ENCODE measurements around the gene SVBP. TPM values are rescaled to one million over a fixed set of nuclear protein-coding genes. Genes with fewer than 3 reads are reported as not detected.

The SVBP gene
- total RNA-seq, 2 experiments from 2014 or later = 17.1 to 18.0 TPM

DNA sequence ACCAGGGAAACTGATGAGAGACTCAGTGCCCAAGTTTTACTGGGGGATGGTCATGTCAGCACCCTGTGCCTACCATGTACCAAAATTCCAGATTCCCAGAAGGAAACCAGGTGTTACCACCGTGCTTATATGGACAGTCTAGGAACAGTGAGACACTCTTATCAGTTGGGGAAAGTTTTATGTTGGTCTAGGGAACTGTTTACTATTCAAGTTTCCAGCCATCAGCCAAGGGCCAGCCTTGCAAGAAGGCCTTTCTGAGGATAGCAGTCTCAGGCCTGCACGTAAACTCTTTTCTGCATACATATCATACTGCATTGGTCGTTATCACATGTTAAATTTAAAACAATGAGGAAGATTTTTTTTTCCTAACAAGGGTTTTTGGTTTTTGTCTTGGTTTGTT, 19.8 kb downstream of the SVBP start:
- no peaks in the 10 kb centered on the region for H3K36me3 Mint-ChIP-seq (ENCODE audit: low read depth)
- no peak for DNase-seq
- ChIA-PET POLR2A (no interaction called here), CTCF (interaction anchor here (0.8 kb wide), 1 partner anchor 12 kb away, joined by 3 read pairs; no protein-coding TSS in a partner anchor)
- H3K4me3 Mint-ChIP-seq = no peak overlapping the region
- no peaks in the 10 kb centered on the region for H3K9me3 Mint-ChIP-seq (ENCODE audit: insufficient read depth)
- no peak overlapping the region for H3K27ac Mint-ChIP-seq
- peaks cover 10% of the 10 kb centered on the region for H3K27me3 Mint-ChIP-seq (ENCODE audit: low read depth)
- no peak for ATAC-seq
- H3K4me1 Mint-ChIP-seq (ENCODE audit: low read depth) = no peaks in the 10 kb centered on the region

DNA sequence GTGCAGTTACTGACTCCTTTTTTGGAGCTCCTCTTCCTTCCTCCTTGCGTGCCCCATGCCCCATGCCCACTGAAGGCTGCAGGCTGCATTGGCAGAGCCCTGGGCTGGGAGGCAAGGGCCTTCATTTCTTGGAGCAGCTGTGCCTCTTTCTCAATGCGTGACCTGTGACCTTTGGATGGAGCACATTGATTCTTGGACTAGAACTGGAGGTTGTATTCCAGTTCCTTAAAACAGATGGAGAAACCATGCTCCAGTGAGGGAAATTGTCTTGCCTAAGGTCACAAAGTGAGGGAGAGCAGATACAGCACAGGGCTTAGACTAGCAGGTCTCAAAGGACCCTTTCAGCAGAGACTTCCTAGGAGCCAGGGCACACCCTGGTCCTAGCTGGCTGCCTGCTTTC, 23.4 kb downstream of the SVBP start:
- H3K36me3 Mint-ChIP-seq (ENCODE audit: low read depth) = no peaks in the 10 kb centered on the region
- DNase-seq = no peak
- no peak overlapping the region for H3K4me3 Mint-ChIP-seq
- no peaks in the 10 kb centered on the region for H3K4me1 Mint-ChIP-seq (ENCODE audit: low read depth)
- H3K9me3 Mint-ChIP-seq (ENCODE audit: insufficient read depth) = no peaks in the 10 kb centered on the region
- ChIA-PET CTCF (interaction anchor here (0.8 kb wide), 1 partner anchor 16 kb away, joined by 3 read pairs; no protein-coding TSS in a partner anchor), POLR2A (interaction anchor here (0.6 kb wide), 1 partner anchor 285 kb away, joined by 3 read pairs; no protein-coding TSS in a partner anchor)
- peaks cover 5% of the 10 kb centered on the region for H3K27me3 Mint-ChIP-seq (ENCODE audit: low read depth)
- no peak for ATAC-seq
- H3K27ac Mint-ChIP-seq = no peak overlapping the region

DNA sequence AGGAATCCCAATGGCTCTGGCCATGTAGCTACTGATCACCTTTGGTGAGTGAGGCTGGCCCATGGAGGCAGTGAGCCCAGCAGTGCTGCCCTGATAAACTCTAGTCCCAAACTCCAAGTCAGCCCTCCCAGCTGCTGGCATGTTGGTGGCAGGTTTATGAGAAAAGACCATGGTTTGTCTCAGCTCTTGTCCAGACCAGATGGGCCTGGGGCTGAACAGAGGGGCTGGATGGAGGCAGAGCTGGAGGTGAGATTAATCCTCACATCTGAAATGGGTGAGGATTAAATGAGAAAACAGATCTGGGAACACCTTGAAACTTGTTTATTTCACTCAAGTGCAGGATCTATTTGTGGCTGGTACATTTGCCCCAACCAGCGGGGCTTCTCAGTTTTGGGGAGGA, 29.2 kb downstream of the SVBP start:
- peaks cover 20% of the 10 kb centered on the region for H3K4me1 Mint-ChIP-seq (ENCODE audit: low read depth)
- no peak for DNase-seq
- H3K4me3 Mint-ChIP-seq = no peak overlapping the region
- H3K27ac Mint-ChIP-seq = no peak overlapping the region
- peaks cover 5% of the 10 kb centered on the region for H3K36me3 Mint-ChIP-seq (ENCODE audit: low read depth)
- POLR2A ChIA-PET = no interaction called here
- no peak for ATAC-seq
- CTCF ChIA-PET = no interaction called here
- no peaks in the 10 kb centered on the region for H3K9me3 Mint-ChIP-seq (ENCODE audit: insufficient read depth)
- H3K27me3 Mint-ChIP-seq (ENCODE audit: low read depth) = no peaks in the 10 kb centered on the region

DNA sequence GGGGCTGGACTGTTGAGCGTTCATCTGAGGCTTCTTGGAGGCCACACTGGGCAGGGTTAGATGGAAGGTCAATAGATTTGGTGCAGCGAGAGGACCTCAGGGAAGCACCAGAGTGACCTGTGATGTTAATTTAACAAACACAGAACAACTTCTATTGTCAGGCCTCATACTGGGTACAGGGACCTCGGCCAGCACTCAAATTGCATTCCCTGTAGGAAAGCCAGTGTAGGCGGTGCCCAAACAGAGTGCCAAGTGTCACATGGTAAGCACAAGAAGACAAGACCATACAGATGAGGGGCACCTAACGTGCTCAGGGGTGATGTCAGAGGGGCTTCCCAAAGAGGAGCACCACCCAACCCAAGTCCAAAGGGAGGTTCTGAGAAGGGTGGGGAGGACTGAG, 31.1 kb downstream of the SVBP start:
- DNase-seq (no peak), ATAC-seq (no peak)
- H3K9me3 Mint-ChIP-seq (ENCODE audit: insufficient read depth) = no peaks in the 10 kb centered on the region
- H3K27me3 Mint-ChIP-seq (ENCODE audit: low read depth) = no peaks in the 10 kb centered on the region
- peak overlapping the region; percentile 84 for H3K27ac Mint-ChIP-seq
- ChIA-PET POLR2A (no interaction called here), CTCF (interaction anchor here (1.2 kb wide), 1 partner anchor 12 kb away, joined by 3 read pairs; no protein-coding TSS in a partner anchor)
- peaks cover 20% of the 10 kb centered on the region for H3K4me1 Mint-ChIP-seq (ENCODE audit: low read depth)
- peak overlapping the region; percentile 62 for H3K4me3 Mint-ChIP-seq
- peaks cover 10% of the 10 kb centered on the region for H3K36me3 Mint-ChIP-seq (ENCODE audit: low read depth)

DNA sequence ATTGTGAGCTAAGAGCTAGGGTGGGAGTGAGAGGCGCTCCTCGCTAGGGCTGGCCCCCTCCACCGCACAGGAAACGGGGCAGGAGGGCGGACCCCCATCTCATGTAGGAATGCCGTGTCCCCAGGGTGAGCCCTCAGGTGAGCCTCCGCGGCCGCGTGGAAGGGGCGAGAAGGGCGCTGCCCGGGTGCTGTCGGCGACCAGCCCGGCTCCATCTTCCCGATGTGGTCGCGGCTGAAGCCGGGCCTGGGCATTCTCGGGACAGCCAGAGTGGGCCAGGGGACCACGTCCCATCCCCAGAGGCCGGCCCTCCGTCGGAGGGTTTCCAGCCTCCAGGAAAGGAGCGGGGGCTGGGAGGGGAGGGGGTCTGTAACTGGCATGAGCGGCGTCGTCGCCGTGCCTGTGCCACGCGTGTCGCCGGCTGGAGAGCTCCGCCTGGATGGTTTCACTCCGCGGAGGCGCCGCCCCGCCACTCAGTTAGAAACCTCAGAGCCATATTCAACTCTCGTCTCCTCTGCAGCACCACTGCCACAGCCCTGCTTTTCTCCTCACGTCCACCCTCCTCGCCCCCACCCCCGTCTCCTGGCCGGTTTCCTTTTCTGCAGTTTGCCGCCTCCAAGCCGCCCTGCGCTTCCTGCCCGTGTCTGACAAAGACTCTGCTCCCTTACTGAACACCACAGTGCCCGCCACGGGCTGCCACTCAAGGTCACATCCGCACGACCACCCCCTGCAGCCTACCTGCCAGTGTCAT, 32.1 kb downstream of the SVBP start, which contains the start of gene TMEM269:
Gene TMEM269 (plus strand): TSS at position 46 of the 748 bp plus-strand sequence. CDS start 4,903 bp downstream, outside the sequence.
- Mint-ChIP-seq H3K9me3 (ENCODE audit: insufficient read depth) (no peaks in the 10 kb centered on the region), H3K4me1 (ENCODE audit: low read depth) (peaks cover 27% of the 10 kb centered on the region), H3K4me3 (peak within 1 kb of the TSS; percentile 62), H3K36me3 (ENCODE audit: low read depth) (peaks cover 17% of the 10 kb centered on the region), H3K27ac (peak within 1 kb of the TSS; percentile 84), H3K27me3 (ENCODE audit: low read depth) (no peaks in the 10 kb centered on the region)
- ChIA-PET CTCF (interaction anchor here (1.2 to 2.7 kb wide), 2 partner anchors 13 to 288 kb away, joined by 3 to 14 read pairs; no protein-coding TSS in a partner anchor), POLR2A (interaction anchor here (0.6 to 2.5 kb wide), 3 partner anchors 18 to 1543 kb away, joined by 3 to 6 read pairs (median 4); partner anchors contain the start of genes C1orf50, P3H1 and ZNF691)
- DNase-seq = peak; percentile 71
- peak; percentile 87 for ATAC-seq

DNA sequence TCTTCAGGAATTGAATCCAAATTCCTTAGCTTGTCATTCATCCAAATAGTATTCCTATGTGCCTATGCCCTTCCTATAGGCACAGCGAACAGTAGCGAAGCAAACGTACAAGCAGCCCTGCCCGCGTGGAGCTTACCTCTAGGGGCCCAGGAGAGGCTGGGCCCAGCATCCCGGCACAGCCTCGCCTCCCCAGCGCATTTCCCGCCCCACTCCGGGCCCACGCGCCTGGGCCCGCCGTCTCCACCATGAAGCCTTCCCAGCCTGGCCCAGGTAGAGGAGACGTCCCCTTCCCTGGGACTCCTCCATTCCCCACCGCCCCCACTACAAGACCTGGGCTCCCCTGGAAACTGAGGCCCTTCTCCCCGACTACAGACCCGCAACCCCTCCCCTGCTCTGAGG, 32.7 kb downstream of the SVBP start:
- H3K27ac Mint-ChIP-seq = peak overlapping the region; percentile 20
- POLR2A ChIA-PET = interaction anchor here (0.5 to 2.5 kb wide), 4 partner anchors 18 to 1543 kb away, joined by 3 to 6 read pairs (median 4); partner anchors contain the start of genes C1orf50, P3H1 and ZNF691

DNA sequence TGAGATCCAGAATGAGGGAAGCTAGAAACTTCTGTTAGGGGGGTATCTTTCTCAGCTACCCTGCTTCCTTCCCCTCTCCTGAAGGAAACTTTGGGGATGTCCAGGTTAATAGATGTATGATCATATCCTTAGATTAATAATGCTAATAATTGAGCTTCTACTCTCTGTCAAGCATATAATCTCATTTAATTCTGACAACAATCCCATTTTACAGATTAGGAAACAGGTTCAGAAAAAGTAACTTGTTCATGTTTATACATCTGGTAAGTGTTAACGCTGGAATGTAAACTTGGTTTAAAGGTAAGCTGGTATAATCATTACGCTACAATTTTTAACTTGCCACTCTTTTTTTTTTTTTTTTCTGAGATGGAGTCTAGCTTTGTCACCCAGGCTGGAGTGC, 34.1 kb downstream of the SVBP start:
- Mint-ChIP-seq H3K4me1 (ENCODE audit: low read depth) (peaks cover 47% of the 10 kb centered on the region), H3K27me3 (ENCODE audit: low read depth) (no peaks in the 10 kb centered on the region), H3K9me3 (ENCODE audit: insufficient read depth) (no peaks in the 10 kb centered on the region), H3K36me3 (ENCODE audit: low read depth) (peaks cover 34% of the 10 kb centered on the region), H3K4me3 (no peak overlapping the region), H3K27ac (no peak overlapping the region)
- ATAC-seq = no peak
- no peak for DNase-seq
- POLR2A ChIA-PET = interaction anchor here (2.5 kb wide), 1 partner anchor 16 kb away, joined by 6 read pairs; the partner anchor contains the start of genes C1orf50 and P3H1
- CTCF ChIA-PET = interaction anchor here (0.8 to 8.9 kb wide), 6 partner anchors 9 to 290 kb away, joined by 3 to 90 read pairs (median 4); partner anchors contain the start of genes C1orf50 and P3H1

More for the DNA sequence above, 32.7 kb downstream of the SVBP start:
- Mint-ChIP-seq H3K27me3 (ENCODE audit: low read depth) (no peaks in the 10 kb centered on the region), H3K36me3 (ENCODE audit: low read depth) (peaks cover 23% of the 10 kb centered on the region), H3K4me1 (ENCODE audit: low read depth) (peaks cover 33% of the 10 kb centered on the region), H3K4me3 (no peak overlapping the region), H3K9me3 (ENCODE audit: insufficient read depth) (no peaks in the 10 kb centered on the region)
- CTCF ChIA-PET = interaction anchor here (1.5 to 8.9 kb wide), 3 partner anchors 11 to 289 kb away, joined by 3 to 90 read pairs (median 14); partner anchors contain the start of genes C1orf50 and P3H1
- DNase-seq (no peak), ATAC-seq (no peak)

DNA sequence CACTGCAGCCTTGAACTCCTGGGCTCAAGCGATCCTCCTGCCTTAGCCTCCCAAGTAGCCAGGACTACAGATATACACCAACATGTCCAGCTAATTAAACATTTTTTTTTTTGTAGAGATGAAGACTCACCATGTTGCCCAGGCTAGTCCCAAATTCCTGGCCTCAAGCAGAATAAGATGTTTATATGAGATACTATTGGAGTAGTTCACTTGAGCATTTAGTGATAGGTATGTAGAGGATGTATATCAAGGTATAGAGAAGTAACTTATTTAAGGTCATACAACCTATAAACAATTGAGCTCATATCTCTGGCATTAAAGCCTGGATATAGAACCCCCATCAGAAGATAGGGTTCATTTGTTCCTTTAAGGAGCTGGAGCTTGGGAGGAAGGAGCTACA, 37.0 kb downstream of the SVBP start:
- no peaks in the 10 kb centered on the region for H3K27me3 Mint-ChIP-seq (ENCODE audit: low read depth)
- DNase-seq (no peak), ATAC-seq (no peak)
- ChIA-PET POLR2A (interaction anchor here (0.6 to 1.5 kb wide), 2 partner anchors 13 to 93 kb away, joined by 3 to 6 read pairs; partner anchors contain the start of genes C1orf50 and P3H1), CTCF (interaction anchor here (1.0 to 8.9 kb wide), 7 partner anchors 13 to 293 kb away, joined by 3 to 90 read pairs (median 6); partner anchors contain the start of genes C1orf50, P3H1 and ZNF691)
- peaks cover 56% of the 10 kb centered on the region for H3K36me3 Mint-ChIP-seq (ENCODE audit: low read depth)
- no peak overlapping the region for H3K4me3 Mint-ChIP-seq
- H3K27ac Mint-ChIP-seq = no peak overlapping the region
- peaks cover 40% of the 10 kb centered on the region for H3K4me1 Mint-ChIP-seq (ENCODE audit: low read depth)
- no peaks in the 10 kb centered on the region for H3K9me3 Mint-ChIP-seq (ENCODE audit: insufficient read depth)

DNA sequence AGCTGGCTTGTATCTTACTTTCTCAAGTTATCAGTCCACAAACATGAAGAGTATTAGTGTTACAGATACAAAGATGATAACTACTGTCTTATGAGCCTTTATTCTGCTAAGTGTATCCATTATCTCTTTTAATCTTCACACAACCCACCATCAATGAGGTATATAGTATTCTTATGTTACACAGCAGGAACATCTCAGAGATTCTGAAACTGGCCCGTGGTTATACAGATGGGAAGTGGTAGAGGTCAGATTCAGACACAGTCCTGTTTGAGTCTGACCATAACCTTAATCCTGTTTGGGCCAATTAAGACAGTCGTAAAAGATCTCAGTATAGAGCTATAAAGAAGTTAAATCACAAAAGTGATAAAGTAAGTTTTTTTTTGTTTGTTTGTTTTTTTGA, 37.5 kb downstream of the SVBP start:
- Mint-ChIP-seq H3K4me3 (no peak overlapping the region), H3K4me1 (ENCODE audit: low read depth) (peaks cover 38% of the 10 kb centered on the region), H3K27ac (no peak overlapping the region), H3K9me3 (ENCODE audit: insufficient read depth) (no peaks in the 10 kb centered on the region), H3K27me3 (ENCODE audit: low read depth) (no peaks in the 10 kb centered on the region), H3K36me3 (ENCODE audit: low read depth) (peaks cover 61% of the 10 kb centered on the region)
- ATAC-seq = no peak
- POLR2A ChIA-PET = interaction anchor here (0.6 to 1.5 kb wide), 2 partner anchors 13 to 93 kb away, joined by 3 to 6 read pairs; partner anchors contain the start of genes C1orf50 and P3H1
- CTCF ChIA-PET = interaction anchor here (1.0 to 8.9 kb wide), 8 partner anchors 12 to 293 kb away, joined by 3 to 90 read pairs (median 20); partner anchors contain the start of genes C1orf50, P3H1 and ZNF691
- no peak for DNase-seq

DNA sequence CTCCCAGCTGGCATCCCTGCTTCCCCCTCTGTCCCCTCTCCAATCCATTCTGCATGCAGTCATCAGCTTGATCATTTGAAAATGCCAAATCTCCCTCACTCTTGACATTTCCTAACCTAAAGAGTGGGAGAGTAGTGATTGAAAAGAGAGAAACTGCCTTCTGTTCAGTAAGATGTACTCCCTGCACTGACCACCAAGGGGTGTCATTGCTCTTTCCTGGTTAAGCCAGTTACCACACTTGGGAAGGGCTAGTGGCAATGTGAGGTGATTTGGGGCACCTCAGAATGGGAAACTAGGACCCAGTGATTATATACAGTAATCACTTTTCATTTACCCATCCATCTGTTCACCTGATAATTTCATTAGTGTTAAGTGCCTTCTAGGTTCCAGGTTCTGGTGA, 39.3 kb downstream of the SVBP start:
- Mint-ChIP-seq H3K4me3 (no peak overlapping the region), H3K4me1 (ENCODE audit: low read depth) (peaks cover 36% of the 10 kb centered on the region), H3K27ac (peak overlapping the region; percentile 53), H3K9me3 (ENCODE audit: insufficient read depth) (no peaks in the 10 kb centered on the region), H3K27me3 (ENCODE audit: low read depth) (no peaks in the 10 kb centered on the region), H3K36me3 (ENCODE audit: low read depth) (peaks cover 68% of the 10 kb centered on the region)
- ChIA-PET CTCF (interaction anchor here (0.6 to 8.9 kb wide), 26 partner anchors 11 to 299 kb away, joined by 3 to 90 read pairs (median 4); partner anchors contain the start of genes C1orf50, ERMAP, P3H1 and ZNF691), POLR2A (interaction anchor here (1.2 to 1.4 kb wide), 2 partner anchors 11 to 147 kb away, joined by 3 to 6 read pairs; partner anchors contain the start of genes C1orf50 and P3H1)
- peak; percentile 44 for DNase-seq
- peak; percentile 47 for ATAC-seq

DNA sequence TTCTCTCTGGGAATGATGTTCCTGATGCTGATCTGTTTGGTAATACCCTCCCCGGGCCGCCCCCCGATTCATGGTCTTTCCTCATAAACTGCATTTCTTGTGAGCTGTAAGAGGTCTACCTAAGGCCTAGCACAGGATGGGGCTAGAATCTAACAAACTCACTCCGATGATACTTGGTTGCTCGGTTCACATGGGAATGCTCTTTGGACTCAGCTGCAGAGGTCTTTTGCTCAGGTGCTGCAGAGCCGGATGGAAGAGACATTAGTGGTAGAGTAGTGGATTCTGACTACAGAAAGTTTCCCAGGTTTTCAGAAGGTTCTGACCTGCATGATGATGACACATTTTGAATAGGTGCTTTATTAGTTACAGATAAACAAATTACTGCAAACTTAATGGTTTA, 40.7 kb downstream of the SVBP start:
- Mint-ChIP-seq H3K4me3 (no peak overlapping the region), H3K9me3 (ENCODE audit: insufficient read depth) (no peaks in the 10 kb centered on the region), H3K36me3 (ENCODE audit: low read depth) (peaks cover 69% of the 10 kb centered on the region), H3K4me1 (ENCODE audit: low read depth) (peaks cover 41% of the 10 kb centered on the region), H3K27ac (no peak overlapping the region), H3K27me3 (ENCODE audit: low read depth) (no peaks in the 10 kb centered on the region)
- DNase-seq (no peak), ATAC-seq (no peak)
- ChIA-PET POLR2A (interaction anchor here (2.4 kb wide), 1 partner anchor 10 kb away, joined by 11 read pairs; the partner anchor contains the start of genes C1orf50 and P3H1), CTCF (interaction anchor here (1.0 to 8.9 kb wide), 7 partner anchors 9 to 297 kb away, joined by 3 to 90 read pairs (median 9); partner anchors contain the start of genes C1orf50, ERMAP and P3H1)

Measured in activated CD8-positive, alpha-beta T cell treated with anti-CD3 and anti-CD28 coated beads, Interleukin-2, amount 10 ng/mL, durations not matched to agents 7 days and 5 days (primary cell).